ENCODE results near the gene ATPAF1.
"Not testable (repeated sequence)": the region's sequence is repeated elsewhere in the genome, so short reads cannot be mapped to it uniquely, and the experiment has no call there.

Gene ATPAF1

DNA sequence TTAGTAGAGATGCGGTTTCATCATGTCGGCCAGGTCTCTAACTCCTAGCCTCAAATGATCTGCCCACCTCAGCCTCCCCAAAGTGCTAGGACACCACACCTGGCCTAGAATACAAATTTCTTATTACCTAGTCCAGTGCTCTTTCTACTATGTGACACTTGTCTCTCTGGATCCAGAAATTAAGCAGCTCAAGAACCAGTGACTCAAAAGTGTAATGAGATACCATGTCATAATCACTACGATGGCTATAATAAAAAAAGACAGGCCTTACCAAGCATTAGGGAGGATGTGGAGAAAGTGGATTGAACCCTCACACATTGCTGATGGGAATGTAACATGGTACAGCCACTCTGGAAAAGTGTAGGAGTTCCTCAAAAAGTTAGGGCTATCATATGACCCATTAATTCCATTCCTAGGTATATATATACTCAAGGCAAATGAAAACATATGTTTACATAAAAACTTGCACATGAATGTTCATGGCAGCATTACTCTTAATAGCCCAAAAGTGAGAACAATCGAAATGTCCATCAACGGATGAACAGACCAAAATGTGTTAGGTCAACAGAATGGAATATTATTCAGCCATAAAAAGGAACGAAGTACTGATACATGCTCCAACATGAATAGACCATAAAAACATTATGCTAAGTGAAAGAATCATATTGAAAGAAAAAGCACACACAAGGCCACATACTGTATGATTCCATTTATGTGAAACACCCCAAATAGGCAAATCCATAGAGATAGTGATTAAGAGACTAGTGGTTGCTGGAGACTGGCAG is 11.8 kb upstream of the ATPAF1 start:
- no peak for DNase-seq

DNA sequence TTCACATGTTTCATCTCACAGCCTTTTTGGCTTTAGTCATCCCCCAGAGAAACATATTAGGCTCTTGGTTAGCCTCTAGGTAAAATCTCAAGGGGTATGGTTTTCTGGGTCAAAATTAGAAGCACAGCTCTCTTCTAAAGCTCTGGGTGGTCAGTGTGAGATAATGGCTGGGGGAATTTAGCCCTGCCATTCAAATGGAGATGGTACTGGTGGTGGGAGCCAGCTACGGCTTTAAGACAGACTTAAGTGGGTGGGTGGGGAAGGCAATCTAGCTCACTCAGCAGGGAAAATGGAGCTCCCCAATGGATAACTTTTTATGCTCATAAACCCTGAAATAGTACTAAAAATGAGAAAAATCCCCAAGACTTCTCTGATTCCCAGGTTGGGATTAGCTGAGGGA is 9.2 kb upstream of the ATPAF1 start:
- no peak for DNase-seq

DNA sequence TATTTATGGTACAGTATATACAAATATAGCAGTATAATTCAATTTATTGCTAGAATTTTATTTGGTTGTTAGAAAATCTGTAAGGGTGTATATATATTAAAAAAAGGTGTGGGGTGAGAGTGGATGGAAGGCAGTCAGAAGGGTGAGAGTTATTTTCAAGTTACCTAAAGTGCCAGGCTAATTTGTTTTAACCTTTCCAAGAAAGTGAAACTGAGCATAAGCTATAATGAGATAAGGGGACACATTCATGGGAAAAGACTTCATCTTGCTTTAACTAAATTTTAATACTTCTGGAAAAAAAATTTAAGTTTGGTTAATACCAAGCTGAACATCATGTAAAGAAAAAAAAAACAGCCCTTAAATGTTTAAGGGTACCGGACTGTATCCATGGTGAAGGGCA is 8.4 kb upstream of the ATPAF1 start:
- no peak for DNase-seq

DNA sequence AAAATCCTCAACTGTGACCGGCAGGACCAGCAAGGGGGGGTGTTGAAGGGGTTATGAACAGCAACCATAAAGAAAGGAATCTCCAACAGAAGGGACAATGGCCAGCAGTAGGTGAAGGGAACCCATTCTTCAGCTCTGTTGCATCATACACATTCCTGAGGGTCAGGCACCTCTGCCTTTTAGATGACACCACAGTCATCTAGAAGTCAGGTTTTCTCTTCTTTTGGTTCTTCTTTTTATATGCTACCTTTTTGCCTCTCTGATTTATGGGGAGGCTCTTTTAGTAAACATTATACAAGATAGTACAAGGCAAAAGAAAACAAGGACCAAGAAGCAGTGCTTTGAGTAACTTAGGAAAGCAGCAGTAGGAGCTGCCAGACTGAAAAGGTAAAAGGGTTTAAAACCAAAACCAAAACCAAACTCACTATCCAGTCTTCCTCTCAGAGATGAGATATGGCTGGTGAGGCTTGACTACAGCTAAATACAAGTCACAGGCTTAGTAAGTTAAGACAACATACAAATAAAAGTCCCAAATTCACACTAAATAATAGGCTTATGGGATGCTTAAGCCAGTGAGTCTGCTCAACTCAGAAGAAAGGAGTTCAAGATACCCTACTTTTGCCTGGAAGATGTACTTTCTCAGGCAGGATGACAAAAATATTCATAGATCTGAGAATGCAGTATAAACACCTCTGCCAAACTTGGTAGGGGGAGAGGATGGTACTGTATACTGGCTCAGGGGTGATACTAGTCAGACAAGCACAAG is 7.6 kb upstream of the ATPAF1 start:
- no peak for DNase-seq

DNA sequence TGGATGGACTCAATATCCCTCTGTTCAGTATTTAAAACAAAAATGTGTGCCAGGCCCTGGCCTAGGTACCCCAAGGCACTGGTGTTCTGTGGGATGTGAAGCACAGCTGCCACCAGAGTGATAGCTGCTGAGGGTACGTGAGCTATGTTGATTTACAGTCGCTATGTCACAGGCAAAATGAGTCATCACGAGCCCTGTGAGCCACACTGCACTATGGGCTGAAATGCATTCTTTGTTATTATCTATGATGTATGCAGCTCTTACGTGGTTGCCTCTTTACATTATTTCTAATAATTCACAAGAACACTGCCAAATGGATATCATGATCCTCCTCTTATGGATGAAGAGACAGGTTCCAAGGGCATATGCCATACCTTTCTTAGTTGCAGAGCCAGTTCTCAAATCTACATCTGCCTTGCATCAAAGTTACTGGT is 5.6 kb upstream of the ATPAF1 start:
- no peak for DNase-seq

DNA sequence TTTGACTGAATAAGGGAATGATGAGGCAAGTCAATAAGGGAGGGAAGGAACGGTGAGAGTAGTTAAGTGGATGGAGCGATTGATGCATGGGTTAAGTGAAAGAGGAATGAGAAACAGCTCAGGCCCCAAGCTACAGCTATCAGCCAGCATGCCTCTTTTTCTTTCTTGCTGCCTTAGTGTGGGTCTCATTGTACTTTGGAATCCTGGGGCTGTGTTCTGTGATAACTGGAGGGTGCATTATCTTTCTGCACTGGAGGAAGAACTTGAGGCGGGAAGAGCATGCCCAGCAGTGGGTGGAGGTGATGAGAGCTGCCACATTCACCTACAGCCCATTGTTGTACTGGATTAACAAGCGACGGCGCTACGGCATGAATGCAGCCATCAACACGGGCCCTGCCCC is 4.5 kb upstream of the ATPAF1 start:
- no peak for DNase-seq

DNA sequence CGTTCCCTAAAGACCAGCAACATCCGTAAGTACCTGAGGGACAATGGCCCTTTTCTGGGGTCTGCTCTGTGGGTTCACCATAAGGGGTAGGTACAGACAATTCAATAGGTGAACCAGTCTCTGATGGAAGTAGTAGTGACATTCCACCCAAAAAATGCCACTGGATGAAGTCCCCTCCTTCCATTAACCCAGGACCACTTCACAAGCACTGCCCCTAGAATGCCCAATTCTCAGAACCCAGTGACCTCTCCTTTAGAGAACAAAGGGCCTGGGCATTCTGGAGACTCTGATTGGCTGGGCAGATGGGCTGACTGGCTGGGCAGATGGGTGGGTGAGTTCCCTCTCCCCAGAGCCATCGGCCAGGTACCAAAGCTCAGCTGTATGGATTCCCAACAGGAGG is 3.4 kb upstream of the ATPAF1 start, which contains the start of gene TEX38:
TSS of gene TEX38 (plus strand) at position 301 of the 400 bp plus-strand sequence. CDS start at position 382, 81 bp downstream.
- no peak for DNase-seq

DNA sequence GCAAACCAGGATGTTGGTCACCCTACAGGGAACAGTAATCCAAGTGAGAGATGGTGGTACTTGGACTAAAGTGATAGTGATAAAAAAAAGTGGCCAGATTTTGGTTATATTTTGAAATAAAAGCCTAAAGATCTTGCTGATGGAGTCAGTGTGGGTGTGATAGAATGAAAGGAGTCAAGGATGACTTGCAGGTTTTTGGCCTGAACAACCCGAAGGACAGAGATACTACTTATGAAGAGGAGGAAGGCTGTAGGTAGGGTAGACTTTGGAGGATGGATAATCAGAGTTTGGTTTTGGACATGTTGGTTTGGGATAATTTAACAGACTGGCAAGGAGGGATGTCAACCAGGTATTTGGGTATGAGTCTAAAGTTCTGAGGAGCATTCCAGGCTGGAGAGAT is 2.0 kb upstream of the ATPAF1 start:
- no peak for DNase-seq

DNA sequence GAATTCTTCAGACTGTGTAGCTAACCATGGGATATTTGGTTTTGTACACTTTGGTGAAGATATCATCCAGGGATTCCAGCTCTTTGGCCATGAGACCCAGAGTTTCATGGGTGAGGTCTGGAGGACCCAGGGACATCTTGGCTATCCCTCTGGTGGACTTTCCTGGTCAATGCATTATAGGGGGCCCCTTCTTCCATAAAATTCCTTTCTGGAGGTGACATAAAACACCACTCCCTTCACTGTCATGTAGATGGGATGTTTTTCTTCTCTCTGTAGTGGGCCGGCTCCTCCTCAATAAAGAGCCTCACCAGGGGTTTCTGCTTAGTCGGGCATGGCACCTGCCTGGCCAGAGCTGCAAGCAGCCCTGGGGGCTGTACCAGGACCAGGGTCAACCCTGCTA is 2.2 kb downstream of the ATPAF1 start:
- DNase-seq = no peak

DNA sequence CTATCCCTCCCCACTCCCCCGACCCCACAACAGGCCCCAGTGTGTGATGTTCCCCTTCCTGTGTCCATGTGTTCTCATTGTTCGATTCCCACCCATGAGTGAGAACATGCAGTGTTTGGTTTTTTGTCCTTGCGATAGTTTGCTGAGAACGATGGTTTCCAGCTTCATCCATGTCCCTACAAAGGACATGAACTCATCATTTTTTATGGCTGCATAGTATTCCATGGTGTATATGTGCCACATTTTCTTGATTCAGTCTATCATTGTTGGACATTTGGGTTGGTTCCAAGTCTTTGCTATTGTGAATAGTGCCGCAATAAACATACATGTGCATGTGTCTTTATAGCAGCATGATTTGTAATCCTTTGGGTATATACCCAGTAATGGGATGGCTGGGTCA is 5.2 kb downstream of the ATPAF1 start:
- DNase-seq = not testable (repeated sequence)

DNA sequence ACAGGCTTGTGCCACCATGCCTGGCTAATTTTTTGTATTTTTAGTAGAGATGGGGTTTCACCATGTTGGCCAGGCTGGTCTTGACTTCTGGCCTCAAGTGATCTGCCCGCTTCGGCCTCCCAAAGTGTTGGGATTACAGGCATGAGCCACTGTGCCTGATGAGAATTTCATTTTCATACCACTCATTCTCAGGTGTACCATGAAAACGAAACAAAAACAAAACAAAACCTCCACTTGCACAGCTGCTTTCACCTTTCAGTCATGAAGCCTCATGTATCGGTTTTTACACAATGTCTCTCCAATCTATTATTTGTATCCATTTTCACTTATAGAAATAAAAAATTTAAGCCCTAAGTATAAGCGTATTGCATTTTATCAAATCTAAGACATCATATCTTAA is 8.0 kb downstream of the ATPAF1 start:
- not testable (repeated sequence) for DNase-seq

DNA sequence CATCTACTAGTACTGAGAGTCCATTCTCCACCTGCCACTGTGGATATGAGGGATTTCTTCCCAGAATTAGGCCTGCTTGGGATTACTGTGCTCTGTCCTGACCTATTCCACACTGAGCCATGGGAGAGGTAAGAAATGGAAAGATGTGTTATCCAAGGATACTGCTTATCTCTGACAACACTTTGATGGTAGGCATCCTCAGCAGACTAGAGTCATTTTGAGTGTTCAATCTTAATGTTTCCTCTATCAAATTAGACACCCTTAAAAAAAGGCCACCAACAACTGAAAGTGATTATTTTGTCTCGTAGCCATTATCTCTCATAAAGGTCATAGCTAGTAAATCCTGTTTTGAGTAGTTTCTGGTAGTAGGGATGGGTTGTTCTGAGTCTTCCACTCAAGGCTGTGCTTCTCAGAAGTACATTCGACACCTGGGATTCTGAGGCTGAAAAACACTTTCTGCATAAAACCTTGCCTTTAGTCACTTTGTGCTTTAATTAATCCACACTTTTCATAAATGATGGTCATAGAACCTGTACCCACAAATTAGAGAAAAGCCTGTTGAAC is 8.8 kb downstream of the ATPAF1 start:
- DNase-seq = no peak

DNA sequence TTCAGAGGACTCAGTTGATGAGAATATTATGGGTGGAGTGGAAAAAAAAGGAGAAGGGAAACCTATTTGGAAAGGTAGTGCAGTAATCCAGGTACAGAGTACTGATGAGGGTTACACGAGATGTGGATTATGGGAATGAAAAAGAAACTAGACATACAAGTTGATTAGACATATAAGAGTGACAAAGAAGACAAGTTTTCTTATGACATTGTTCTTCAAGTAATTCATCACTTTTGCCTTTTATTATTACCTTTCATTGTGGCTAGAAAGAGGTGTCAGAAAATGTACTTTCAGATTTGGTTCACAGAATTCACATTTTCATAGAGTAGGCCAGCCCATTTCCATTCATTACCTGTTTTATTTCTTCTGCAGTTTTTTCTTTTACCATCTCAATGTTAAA is 10.4 kb downstream of the ATPAF1 start:
- no peak for DNase-seq

DNA sequence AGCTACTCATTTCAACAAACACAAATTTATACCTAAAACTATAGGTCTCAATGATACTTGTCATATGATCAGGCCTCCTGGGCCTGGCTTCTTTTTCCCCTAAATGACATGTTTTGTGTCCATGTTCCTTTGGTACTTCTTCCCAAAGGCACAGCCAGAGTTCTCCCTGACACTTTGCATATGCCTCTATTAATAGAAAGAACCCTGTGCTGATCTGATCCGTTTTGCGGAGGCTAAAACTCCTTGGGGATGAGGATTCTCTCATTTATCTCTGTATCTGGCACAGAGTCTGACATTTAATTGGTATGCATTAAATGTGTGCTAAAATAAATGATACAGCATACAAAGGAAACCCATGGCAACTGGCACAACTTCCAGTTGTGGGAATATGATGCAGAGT is 11.5 kb downstream of the ATPAF1 start:
- DNase-seq = no peak

DNA sequence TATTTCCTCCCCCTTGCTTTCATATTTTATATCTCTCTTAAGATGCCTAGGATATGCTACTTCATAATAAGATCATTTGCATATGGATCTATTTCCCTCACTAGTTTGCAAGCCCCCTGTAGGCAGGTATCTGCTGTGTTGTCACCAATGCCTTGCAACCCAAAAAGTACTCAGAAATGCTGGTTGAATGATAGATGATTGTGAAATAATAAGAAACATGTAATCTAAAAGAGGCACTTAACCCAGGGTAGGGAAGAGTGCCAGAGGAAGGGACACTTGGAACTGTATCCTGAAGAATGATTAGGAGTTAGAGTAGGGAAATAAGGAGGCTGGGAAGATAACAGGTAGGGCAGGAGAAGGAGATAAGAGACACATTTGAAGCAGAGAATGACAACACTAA is 12.3 kb downstream of the ATPAF1 start:
- no peak for DNase-seq

DNA sequence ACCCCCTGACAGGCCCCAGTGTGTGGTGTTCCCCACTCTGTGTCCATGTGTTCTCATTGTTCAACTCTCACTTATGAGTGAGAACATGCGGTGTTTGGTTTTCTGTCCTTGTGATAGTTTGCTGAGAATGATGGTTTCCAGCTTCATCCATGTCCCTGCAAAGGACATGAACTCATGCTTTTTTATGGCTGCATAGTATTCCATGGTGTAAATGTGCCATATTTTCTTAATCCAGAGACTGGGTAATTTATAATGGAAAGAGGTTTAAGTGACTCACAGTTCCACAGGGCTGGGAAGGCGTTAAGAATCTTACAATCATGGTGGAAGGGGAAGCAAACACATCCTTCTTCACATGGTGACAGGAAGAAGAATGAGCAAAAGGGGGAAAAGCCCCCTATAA is 13.5 kb downstream of the ATPAF1 start:
- not testable (repeated sequence) for DNase-seq

DNA sequence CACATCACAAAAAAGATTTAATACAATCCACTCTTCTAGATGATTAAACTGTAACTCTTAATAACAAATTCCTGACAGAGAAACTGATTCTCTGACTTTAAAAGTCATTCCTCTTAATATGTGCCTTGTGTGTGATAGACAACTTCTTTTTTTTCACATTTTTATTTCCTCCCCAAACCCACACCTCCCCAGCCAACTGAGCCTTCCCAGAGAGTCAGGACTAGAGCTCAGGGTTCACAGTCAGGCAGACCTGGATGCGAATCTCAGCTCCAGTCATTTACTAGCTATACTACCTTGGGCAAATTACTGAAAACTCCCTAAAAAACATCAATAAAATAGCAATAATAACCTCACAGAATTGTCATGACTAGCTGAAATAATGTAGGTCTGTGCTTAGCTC is 14.2 kb downstream of the ATPAF1 start:
- no peak for DNase-seq

DNA sequence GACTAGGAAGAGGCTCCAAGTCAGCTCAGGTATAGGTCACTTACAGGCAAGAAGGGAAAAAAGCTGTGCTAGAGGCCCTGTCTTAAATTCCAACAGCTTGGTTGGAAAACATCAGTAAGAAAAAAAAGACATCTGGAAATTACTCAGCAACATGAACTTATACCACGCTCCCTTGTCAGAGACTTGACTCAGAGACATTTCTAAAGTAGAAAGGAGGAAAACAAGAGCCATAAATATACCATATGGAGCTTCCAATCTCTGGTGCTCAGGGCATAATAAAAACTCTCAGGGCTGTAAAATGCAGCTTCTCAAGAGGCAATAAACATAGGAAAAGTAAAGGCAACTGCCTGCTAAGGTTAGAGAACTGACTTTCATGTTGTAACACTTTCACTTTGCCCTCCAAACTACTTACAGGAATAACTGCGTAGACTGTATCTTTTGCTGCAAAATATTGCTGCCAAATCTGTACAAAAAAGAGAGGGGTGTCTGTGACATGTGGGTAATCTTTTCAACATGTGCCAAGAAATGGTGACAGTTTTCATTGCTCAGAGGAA is 14.7 kb downstream of the ATPAF1 start:
- DNase-seq = no peak

DNA sequence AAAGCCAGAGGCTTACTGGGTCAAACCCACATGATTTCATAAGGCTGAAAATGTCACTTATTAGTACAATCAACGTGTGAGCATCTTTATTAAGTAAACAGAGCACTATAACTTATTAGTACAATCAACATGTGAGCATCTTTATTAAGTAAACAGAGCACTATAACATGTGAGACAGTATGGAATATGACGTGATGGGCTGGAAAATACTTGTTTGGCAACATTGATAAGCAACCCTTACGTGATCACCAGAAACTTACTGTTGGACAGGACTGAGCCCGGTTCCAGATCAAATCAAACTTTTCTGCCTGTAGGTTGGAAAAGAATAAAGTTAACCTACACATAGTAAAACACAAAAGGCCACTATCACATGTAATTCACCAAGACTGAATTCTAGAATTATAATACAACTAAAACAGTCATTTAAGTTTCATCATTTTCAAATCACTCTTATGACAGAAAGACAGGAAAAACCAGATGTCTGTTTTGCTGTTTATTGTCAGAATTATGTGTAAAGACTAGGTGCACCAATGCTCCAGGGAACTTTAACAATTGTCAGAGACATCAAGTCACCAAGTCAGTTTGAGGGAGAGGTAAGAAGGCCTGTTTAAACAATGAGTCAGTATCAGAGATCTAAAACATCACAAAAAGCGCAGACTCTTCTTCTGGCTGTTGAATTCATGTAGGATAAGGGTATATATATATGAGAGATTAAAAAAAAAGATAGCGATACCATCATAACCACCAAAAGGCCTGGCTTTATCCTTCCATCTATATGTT is 15.7 kb downstream of the ATPAF1 start:
- DNase-seq = no peak

DNA sequence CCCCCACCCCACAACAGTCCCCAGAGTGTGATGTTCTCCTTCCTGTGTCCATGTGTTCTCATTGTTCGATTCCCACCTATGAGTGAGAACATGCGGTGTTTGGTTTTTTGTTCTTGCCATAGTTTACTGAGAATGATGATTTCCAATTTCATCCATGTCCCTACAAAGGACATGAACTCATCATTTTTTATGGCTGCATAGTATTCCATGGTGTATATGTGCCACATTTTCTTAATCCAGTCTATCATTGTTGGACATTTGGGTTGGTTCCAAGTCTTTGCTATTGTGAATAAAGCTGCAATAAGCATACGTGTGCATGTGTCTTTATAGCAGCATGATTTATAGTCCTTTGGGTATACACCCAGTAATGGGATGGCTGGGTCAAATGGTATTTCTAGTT is 17.0 kb downstream of the ATPAF1 start:
- not testable (repeated sequence) for DNase-seq

DNA sequence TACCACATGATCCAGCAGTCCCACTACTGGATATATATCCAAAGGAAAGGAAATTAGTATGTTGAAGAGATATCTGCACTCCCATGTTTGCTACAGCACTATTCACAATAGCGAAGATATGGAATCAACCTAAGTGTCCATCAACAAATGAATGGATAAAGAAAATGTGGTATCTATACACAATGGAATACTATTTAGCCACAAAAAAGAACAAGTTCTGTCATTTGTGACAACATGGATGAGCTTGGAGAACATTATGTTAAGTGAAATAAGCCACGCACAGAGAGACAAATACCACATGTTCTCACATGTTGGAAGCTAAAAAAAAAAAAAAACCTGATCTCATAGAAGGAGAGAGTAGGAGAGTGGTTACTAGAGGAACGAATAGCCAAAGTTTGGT is 17.7 kb downstream of the ATPAF1 start:
- DNase-seq = no peak

DNA sequence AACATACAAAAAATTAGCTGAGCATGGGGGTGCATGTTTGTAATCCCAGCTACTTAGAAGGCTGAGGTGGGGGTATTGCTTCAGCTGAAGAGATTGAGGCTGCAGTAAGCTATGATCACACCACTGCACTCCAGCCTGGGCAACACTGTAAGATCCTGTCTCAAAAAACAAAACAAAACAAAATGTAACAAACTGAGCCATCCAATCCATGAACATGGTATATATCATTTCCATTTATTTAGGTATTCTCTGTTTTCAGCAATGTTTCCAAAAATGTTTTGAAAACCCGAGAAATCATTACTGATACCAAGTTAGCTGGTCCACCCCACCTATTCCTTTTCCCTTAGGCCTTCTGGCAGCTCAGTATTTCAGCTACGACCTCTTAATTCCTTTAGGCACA is 18.4 kb downstream of the ATPAF1 start:
- DNase-seq = no peak

DNA sequence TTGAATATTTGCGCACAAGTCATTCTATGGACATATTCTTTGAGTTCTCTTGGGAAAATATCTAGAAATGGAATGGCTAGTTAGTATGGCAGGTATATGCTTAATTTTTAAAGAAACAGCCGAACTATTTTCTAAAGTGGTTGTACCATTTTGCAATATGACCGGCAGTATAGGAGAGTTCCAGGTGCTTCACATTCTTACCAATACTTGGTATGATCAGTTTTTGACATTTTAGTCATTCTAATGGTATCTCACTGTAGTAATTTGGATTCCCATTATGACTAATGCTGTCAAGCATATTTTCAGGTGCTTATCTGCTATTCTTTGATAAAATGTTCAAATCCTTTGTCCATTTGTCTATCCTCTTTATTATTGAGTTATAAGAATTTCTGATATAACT is 20.6 kb downstream of the ATPAF1 start:
- DNase-seq = no peak
